ENCODE measurements around the gene CFAP210.
"Not testable (repeated sequence)": the region's sequence is repeated elsewhere in the genome, so short reads cannot be mapped to it uniquely, and the experiment has no call there.

Gene CFAP210

GRCh38 chr2:169711751-169712509, 17.7 kb upstream of the CFAP210 start:
- DNase-seq: no peak

- no peak for DNase-seq
Observed at GRCh38 chr2:169709981-169710380, 15.8 kb upstream of the CFAP210 start.

GRCh38 chr2:169709331-169709730, 15.1 kb upstream of the CFAP210 start:
- DNase-seq: no peak

GRCh38 chr2:169707626-169708025, 13.4 kb upstream of the CFAP210 start:
- DNase-seq: no peak

- DNase-seq: no peak
Observed at GRCh38 chr2:169705927-169706326, 11.7 kb upstream of the CFAP210 start.

- no peak for DNase-seq
Observed at GRCh38 chr2:169704160-169704708, 10.0 kb upstream of the CFAP210 start.

- DNase-seq: no peak
Observed at GRCh38 chr2:169702996-169703395, 8.8 kb upstream of the CFAP210 start.

GRCh38 chr2:169699173-169699572, 5.0 kb upstream of the CFAP210 start:
- DNase-seq: not testable (repeated sequence)

- DNase-seq: peak; percentile 29
Observed at GRCh38 chr2:169696381-169696780, 2.2 kb upstream of the CFAP210 start.

- no peak for DNase-seq
Observed at GRCh38 chr2:169694894-169695260, 672 bp upstream of the CFAP210 start.

GRCh38 chr2:169693360-169693759, 845 bp downstream of the CFAP210 start:
- peak; percentile 35 to 40 for DNase-seq

GRCh38 chr2:169692718-169693117, 1.5 kb downstream of the CFAP210 start:
- DNase-seq: no peak

GRCh38 chr2:169690958-169691357, 3.2 kb downstream of the CFAP210 start:
- DNase-seq: no peak

GRCh38 chr2:169687943-169688342, 6.3 kb downstream of the CFAP210 start:
- DNase-seq: not testable (repeated sequence)

- DNase-seq: not testable (repeated sequence)
Observed at GRCh38 chr2:169686825-169687224, 7.4 kb downstream of the CFAP210 start.

GRCh38 chr2:169684712-169685111, 9.5 kb downstream of the CFAP210 start:
- DNase-seq: not testable (repeated sequence)

- DNase-seq: no peak
Observed at GRCh38 chr2:169684135-169684565, 10.1 kb downstream of the CFAP210 start.

GRCh38 chr2:169683425-169684134, 10.6 kb downstream of the CFAP210 start:
- no peak for DNase-seq

- no peak for DNase-seq
Observed at GRCh38 chr2:169683054-169683424, 11.2 kb downstream of the CFAP210 start.

- DNase-seq: no peak
Observed at GRCh38 chr2:169676850-169677249, 17.4 kb downstream of the CFAP210 start.

GRCh38 chr2:169676357-169676756, 17.8 kb downstream of the CFAP210 start:
- no peak for DNase-seq

GRCh38 chr2:169673921-169674320, 20.3 kb downstream of the CFAP210 start:
- DNase-seq: no peak

- DNase-seq: no peak
Observed at GRCh38 chr2:169673106-169673505, 21.1 kb downstream of the CFAP210 start.

GRCh38 chr2:169672406-169672805, 21.8 kb downstream of the CFAP210 start:
- no peak for DNase-seq

Data from AML-193 (cell line).